ENCODE data around the gene FN3K.

Gene FN3K

GRCh38 chr17:82703036-82703745, 32.2 kb upstream of the FN3K start:
- no peak for FAIRE-seq
- DNase-seq (ENCODE audit: low spot score) = no peak

DNA sequence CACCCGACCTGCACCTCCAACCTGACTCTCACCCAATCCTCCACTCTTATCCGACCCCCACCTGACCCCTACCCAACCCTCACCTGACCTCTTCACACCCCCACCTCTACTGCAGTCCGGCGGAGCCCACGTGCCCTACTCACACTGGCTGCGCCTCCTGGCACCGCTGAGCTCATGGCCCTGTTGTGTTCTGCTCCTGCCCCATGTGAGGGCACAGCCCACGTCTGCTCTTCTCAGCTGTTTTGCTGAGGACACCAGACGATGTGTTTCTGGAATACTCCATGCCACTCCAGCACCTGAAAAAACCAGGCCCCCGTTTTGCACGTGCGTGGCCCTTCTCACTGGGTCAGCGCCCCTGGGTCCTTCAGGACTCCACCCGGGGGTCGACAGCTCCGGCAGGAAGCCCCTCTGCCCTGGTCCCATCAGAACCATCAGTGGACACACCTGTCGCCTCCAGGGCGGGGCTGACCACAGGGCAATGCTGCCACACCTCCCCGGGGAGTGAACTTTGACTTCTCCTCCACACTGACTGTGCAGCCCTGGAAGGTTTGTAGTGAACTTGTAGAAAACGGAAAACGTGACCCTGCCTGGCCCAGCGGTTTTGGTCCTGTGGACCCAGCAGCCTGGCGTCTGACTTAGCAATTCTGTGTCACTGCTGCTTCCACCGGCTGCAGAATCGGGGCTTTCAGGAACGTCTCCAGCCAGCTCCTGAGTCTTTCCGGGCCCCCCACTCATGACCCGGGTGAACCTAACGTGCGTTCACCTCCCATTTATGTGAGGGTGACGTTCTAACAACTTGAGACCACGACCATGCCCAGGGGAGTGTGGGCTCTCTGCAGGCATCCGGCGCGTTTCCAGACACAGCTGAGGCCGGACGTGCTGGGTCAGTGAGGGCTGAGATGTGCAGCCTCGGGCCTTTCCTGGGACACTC, 31.2 kb upstream of the FN3K start:
- no peak for FAIRE-seq

GRCh38 chr17:82704886-82705285, 30.5 kb upstream of the FN3K start:
- DNase-seq (ENCODE audit: low spot score) (no peak), FAIRE-seq (peak; percentile 27)

More for the DNA sequence above, 31.2 kb upstream of the FN3K start:
- no peak for DNase-seq (ENCODE audit: low spot score)

DNA sequence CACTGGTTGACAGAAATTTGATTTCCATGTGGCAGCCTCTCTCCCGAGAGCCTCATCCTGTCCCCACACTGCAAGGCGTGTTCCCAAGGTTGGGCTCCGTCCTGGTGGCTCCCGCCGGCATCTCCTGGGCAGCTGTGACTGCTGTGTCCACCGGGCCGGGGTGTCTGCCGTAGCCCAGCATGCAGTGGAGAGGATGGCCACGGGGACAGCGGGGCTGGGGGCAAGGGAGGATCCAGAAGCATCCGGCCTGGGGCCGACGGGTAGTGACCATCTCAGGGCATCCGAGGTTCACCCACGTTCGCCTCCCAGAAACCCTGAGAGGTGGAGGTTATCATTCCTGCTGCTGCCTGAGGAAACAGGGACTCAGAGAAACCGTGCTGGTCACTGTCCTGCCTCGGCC, 29.7 kb upstream of the FN3K start:
- DNase-seq (ENCODE audit: low spot score) (no peak), FAIRE-seq (no peak)

DNA sequence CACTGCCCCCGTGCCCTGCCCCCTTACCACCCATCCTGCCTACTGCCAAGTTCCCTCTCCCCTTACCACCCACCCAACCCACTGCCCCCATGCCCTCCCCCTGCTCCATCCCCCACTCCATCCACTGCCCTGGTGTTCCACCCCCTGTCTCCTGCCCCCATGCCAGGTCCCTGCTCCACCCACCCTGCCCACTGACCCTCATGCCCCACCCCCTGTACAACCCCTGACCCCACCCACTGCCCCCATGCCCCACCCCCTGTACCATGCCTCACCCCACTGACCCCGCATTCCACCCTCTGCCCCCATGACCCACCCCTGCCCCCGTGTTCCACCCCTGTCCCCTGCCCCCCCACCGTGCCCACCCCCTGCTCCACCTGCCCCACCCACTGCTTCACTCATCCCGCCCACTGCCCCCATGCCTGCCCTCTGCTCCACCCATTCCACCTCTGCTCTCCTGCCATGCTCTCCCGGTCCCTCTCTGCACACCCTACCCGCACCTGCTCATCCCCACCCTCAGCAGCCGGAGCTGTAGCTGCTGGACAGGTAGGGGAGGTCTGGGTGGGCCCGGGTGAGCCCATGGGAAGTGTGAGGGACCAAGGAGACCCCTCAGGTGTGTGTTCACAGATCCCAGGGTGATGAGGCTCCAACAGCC, 26.3 kb upstream of the FN3K start:
- DNase-seq (ENCODE audit: low spot score) (no peak), FAIRE-seq (peak; percentile 58)

GRCh38 chr17:82709676-82710498, 25.5 kb upstream of the FN3K start:
- DNase-seq (ENCODE audit: low spot score) = no peak

GRCh38 chr17:82710499-82711232, 24.7 kb upstream of the FN3K start:
- no peak for DNase-seq (ENCODE audit: low spot score)
- no peak for FAIRE-seq

More at GRCh38 chr17:82709676-82710498, 25.5 kb upstream of the FN3K start:
- no peak for FAIRE-seq

GRCh38 chr17:82713071-82713723, 22.2 kb upstream of the FN3K start:
- DNase-seq (ENCODE audit: low spot score) (no peak), FAIRE-seq (peak; percentile 37)

- peak; percentile 89 for FAIRE-seq
- DNase-seq (ENCODE audit: low spot score) = peak; percentile 100
Measured at GRCh38 chr17:82716203-82717010, 19.0 kb upstream of the FN3K start, which contains the start of gene FN3KRP. FN3KRP (plus strand) TSS chr17:82716706; CDS start chr17:82716756, 50 bp downstream.

GRCh38 chr17:82718986-82719685, 16.3 kb upstream of the FN3K start:
- DNase-seq (ENCODE audit: low spot score) (no peak), FAIRE-seq (no peak)

DNA sequence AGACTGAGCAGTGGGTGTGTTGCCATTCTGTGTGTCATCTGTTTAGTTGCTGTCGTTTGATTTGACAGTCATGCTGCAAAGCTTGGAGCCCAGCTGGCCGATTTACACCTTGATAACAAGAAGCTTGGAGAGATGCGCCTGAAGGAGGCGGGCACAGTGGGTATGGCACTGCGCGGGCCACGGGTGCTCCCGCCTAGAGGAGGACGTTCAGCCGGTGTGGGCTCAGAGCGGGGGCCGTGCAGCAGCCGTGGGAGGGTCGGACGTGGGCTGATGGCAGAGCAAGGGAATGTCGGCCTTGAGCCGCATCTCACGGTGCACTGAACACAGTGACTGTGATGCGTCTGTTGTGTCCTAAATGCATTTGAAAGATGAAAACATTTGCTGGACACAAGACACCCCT, 15.2 kb upstream of the FN3K start:
- no peak for DNase-seq (ENCODE audit: low spot score)
- no peak for FAIRE-seq

DNA sequence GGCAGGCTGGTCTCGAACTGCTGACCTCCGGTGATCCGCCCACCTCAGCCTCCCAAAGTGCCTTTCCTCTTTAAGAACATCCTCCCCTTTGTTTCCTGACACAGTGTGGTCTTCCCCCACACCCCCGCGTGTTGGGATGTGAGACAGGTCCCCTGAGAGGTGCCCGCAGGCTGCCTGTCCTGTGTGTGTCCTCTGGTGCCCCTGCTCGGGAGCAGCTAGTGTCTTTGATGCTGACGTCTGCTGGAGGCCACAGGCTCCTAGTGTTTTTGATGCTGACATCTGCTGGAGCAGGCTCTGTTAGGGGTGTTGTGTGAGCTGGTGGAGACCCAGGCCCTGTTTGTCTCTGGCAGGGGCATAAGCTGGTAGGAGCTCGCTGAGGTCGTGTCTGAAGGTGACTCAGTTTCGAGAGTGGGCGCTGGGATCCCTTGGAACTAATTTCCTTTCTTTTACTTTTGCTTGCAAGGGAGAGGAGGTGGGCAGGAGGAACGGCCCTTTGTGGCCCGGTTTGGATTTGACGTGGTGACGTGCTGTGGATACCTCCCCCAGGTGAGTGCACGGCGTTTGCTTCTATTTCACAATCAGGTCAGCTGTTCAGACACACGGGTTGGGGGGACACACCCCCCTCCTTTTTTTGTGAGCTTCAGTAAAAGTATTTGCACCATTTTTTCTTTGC, 12.9 kb upstream of the FN3K start:
- DNase-seq (ENCODE audit: low spot score) (no peak), FAIRE-seq (no peak)

DNA sequence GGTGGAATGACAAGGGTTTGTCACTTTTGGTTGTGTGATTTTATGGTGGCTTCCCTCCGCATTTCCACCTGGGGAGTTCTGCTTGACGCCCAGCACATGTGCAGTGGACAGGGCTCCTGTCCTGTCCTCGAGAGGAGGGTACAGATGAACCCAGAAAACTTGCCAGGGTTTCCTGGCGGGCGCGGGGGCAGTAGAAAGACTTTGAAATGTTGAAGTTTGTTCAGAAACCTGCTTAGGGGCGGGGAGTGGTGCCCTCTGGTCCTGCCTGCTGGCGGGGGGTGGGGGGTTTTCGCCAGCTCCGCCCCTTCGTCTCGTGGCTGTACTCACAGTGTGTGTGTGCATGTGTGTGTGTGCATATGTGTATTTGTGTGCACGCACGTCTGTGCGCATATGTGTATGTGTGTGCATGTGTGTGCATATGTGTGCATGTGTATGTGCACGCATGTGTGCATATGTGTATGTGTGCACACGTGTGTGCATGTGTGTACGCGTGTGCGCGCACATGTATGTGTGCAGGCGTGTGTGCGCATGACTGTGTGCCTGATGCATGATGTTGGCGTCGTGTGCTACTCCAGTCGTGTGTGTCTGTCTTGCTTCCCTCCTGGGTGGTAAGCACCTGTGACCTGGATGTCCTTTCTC, 12.1 kb upstream of the FN3K start:
- DNase-seq (ENCODE audit: low spot score) = no peak
- peak; percentile 99 for FAIRE-seq

DNA sequence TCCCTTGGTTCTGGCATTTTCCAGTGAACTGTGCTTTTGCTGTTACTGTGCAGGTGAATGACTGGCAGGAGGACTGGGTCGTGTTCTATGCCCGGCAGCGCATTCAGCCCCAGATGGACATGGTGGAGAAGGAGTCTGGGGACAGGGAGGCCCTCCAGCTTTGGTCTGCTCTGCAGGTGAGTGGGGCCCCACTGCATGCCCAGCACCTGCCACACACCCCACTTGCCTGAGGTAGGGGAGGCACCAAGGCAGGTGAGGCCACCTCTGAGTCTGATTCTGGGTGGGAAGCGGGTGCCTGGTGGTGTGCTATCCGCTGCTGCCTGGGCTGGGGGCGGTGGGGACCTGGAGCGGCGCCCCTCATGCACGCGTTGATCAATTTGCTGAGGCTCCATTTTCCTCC, 9.0 kb upstream of the FN3K start:
- DNase-seq (ENCODE audit: low spot score) (no peak), FAIRE-seq (peak; percentile 59)

DNA sequence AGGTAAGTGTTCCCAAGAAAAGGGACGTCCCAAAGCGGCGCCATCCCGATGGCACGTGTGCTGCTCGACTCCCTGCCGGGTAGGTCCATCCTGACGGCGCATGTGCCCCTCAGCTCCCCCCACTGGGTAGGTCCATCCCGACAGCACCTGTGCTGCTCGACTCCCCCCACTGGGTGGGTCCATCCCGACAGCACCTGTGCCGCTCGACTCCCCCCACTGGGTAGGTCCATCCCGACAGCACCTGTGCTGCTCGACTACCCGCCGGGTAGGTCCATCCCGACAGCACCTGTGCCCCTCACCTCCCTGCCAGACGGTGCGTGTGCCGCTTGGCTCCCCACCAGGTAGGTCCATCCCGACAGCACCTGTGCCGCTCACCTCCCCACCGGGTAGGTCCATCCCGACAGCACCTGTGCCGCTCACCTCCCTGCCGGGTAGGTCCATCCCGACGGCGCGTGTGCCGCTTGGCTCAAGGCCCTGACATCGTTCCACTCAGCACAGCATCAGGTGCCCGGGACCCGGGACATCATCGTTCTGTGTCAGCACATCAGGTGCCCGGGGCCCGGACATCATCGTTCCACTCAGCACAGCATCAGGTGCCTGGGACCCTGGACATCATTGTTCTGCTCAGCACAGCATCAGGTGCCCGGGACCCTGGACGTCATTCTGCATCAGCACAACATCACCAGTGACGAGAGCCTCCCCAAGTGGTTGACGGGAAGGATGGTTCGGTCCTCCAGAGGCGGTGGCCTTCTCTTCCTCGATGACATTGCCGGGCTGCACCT, 5.7 kb upstream of the FN3K start:
- FAIRE-seq (peak; percentile 97), DNase-seq (ENCODE audit: low spot score) (no peak)

- FAIRE-seq = no peak
- no peak for DNase-seq (ENCODE audit: low spot score)
Measured at GRCh38 chr17:82732118-82732743, 3.2 kb upstream of the FN3K start.

Measured in urothelium cell line (cell line).